ENCODE measurements around the gene ADPRHL1. TPM values are rescaled to one million over a fixed set of nuclear protein-coding genes. Genes with fewer than 3 reads are reported as not detected.

ADPRHL1 gene
- total and polyA plus RNA-seq, 7 donors: 186 to 776 (median 294) TPM

DNA sequence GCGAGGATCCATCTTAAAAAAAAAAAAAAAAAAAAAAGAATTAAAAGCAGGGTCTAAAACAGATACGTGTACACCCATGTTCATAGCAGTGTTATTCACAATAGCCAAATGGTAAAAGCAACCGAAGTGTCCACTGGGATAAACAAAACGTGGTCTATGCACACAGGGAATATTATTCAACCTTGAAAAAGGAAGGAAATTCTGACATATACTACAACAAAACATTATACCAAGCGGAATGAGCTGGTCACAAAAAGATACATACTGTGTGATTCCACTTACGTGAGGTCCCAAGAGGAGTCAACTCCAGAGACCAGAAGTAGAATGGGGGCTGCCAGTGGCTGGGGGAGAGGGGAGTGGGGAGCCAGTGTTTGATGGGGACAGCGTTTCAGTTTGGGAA lies 14.7 kb upstream of the ADPRHL1 start:
- Histone ChIP-seq H3K9me3 (no peaks in the 10 kb centered on the region), H3K4me1 (no peaks in the 10 kb centered on the region), H3K4me3 (no peak overlapping the region), H3K27me3 (ENCODE audit: insufficient read depth in 3 of 3, low read length in 2 of 3) (no peaks in the 10 kb centered on the region), H3K27ac (no peak overlapping the region), H3K36me3 (ENCODE audit: insufficient read depth in 1 of 2, low read depth in 1 of 2) (peaks cover 0 to 35% of the 10 kb centered on the region in 2 donors)
- TF ChIP-seq, protein P1, sequence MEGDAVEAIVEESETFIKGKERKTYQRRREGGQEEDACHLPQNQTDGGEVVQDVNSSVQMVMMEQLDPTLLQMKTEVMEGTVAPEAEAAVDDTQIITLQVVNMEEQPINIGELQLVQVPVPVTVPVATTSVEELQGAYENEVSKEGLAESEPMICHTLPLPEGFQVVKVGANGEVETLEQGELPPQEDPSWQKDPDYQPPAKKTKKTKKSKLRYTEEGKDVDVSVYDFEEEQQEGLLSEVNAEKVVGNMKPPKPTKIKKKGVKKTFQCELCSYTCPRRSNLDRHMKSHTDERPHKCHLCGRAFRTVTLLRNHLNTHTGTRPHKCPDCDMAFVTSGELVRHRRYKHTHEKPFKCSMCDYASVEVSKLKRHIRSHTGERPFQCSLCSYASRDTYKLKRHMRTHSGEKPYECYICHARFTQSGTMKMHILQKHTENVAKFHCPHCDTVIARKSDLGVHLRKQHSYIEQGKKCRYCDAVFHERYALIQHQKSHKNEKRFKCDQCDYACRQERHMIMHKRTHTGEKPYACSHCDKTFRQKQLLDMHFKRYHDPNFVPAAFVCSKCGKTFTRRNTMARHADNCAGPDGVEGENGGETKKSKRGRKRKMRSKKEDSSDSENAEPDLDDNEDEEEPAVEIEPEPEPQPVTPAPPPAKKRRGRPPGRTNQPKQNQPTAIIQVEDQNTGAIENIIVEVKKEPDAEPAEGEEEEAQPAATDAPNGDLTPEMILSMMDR (IDR thresholded peaks at IDR 0.05): no peak
- 89 to 94% (median 90%) methylated on average over 7 of the region's 7 CpGs for WGBS, 3 donors
- ATAC-seq: no peak
- no peak for DNase-seq
- intact Hi-C loops (cut with DNase I): no loop called here

DNA sequence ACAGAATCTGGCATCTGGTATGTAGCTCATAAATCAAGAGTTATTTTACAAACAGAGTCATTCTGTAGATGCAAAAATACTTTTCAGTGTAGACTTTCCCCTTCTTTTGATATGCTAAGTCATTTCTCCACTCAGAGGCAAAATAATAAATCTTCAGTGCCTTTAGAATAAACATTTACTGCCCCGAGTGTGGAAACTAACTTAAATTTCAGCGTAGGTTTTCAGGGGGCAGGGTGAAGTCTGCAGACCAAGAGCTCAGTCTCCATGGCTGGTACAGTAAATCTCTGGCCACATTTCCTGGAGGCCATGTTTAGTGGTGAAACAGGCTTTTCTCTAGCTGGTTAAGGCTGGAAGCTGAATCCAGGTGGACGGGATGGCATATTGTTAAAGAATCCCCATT lies 13.1 kb upstream of the ADPRHL1 start:
- TF ChIP-seq, protein P1 (IDR thresholded peaks at IDR 0.05): no peak
- DNase-seq (no peak), ATAC-seq (no peak)
- WGBS, 3 donors: 87 to 95% (median 91%) methylated on average over 3 of the region's 3 CpGs
- Histone ChIP-seq H3K9me3 (no peaks in the 10 kb centered on the region), H3K36me3 (ENCODE audit: insufficient read depth in 1 of 2, low read depth in 1 of 2) (peaks cover 0 to 36% of the 10 kb centered on the region in 2 donors), H3K27ac (no peak overlapping the region), H3K4me3 (no peak overlapping the region), H3K4me1 (no peaks in the 10 kb centered on the region), H3K27me3 (ENCODE audit: insufficient read depth in 3 of 3, low read length in 2 of 3) (no peaks in the 10 kb centered on the region)
- intact Hi-C loops (cut with DNase I): no loop called here

DNA sequence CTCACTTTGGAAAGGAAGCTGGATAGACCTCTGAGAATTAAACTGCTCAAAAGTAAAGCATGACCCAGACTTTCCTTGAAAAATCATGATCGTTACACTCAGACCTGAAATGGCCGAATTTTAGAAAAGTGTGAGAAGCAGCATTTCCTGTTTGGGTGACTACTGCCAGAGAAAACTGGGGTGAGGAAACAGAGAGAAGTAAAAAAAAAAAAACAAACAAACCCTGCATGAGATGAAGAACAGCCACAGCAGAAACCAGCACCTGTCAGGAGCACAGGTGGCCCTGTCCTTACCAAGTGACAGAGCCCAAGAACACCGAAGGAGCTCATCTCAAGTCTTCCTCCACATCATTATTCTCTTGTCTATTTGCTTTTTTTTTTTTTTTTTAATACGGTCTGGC lies 12.0 kb upstream of the ADPRHL1 start:
- Histone ChIP-seq H3K4me1 (no peaks in the 10 kb centered on the region), H3K36me3 (ENCODE audit: insufficient read depth in 1 of 2, low read depth in 1 of 2) (peaks cover under 1 to 44% of the 10 kb centered on the region in 2 donors), H3K9me3 (no peaks in the 10 kb centered on the region), H3K4me3 (no peak overlapping the region), H3K27ac (no peak overlapping the region), H3K27me3 (ENCODE audit: insufficient read depth in 3 of 3, low read length in 2 of 3) (no peaks in the 10 kb centered on the region)
- TF ChIP-seq, protein P1 (IDR thresholded peaks at IDR 0.05): no peak
- 62 to 74% (median 72%) methylated on average over 4 of the region's 4 CpGs for WGBS, 3 donors
- intact Hi-C loops (cut with DNase I): no loop called here
- DNase-seq (no peak), ATAC-seq (no peak)

DNA sequence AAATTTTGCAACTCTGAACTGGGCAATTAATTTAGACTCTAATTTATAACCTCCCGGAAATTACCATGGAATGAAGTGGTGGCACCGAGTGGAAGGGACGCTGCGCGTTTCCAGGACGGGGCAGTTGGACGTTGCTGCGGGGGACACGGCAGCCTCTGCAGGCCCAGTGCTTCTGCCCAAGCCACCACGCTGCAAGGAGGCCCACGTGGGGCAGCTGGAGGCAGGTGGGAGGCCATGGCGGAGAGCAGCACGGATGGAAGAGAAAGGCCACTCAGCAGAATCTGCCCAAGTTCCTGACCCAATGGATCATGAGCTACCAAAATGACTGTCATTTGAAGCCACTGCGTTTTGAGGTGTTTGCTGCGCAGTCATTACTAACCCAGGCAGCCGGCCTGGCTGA lies 11.2 kb upstream of the ADPRHL1 start:
- 85 to 94% (median 86%) methylated on average over 16 of the region's 16 CpGs for WGBS, 3 donors
- intact Hi-C loops (cut with DNase I): no loop called here
- Histone ChIP-seq H3K4me3 (no peak overlapping the region), H3K27ac (no peak overlapping the region), H3K9me3 (no peaks in the 10 kb centered on the region), H3K4me1 (no peaks in the 10 kb centered on the region), H3K27me3 (ENCODE audit: insufficient read depth in 3 of 3, low read length in 2 of 3) (no peaks in the 10 kb centered on the region), H3K36me3 (ENCODE audit: insufficient read depth in 1 of 2, low read depth in 1 of 2) (peaks cover 4 to 52% of the 10 kb centered on the region in 2 donors)
- TF ChIP-seq, protein P1 (IDR thresholded peaks at IDR 0.05): no peak
- DNase-seq: no peak
- no peak for ATAC-seq

DNA sequence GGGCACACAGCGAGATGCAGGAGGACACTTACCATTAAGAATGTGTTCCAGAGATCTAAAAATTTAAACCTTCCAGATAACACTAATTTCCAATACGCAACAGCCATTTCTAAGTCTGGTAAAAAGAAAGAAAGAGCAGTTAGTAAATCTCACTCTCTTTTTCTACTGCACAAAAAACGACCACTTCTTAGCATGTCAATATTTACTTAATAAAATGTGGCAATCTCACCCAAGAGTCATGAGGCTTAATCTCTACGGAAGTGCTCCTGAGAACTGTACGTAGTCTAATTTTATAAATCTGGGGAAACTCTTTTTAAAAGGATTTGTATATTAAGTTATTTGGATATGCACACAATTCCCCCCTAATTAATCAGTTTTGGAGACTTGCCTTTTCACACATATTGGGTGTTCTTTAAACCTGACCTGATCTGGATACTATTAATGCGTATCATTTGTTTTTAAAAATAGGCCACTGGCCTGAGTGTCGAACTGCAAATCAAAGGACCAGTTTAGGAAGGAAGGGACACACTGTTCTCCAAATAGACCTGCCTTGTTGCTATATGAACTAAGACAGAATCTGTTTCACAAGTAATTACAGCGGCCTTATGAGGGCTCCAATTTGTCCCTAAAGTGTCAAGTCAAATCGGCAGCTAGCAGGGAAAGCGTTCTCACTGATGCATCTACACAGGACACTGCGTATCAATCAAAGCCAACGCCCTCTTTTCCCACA lies 7.9 kb upstream of the ADPRHL1 start:
- TF ChIP-seq, protein P1 (IDR thresholded peaks at IDR 0.05): no peak
- peak in 2 of 4 donors; percentile 44 to 81 for ATAC-seq
- intact Hi-C loops (cut with DNase I): no loop called here
- H3K9me3 ChIP-seq: no peaks in the 10 kb centered on the region
- no peak for DNase-seq
- no peaks in the 10 kb centered on the region for H3K4me1 ChIP-seq
- H3K4me3 ChIP-seq: no peak overlapping the region
- no peak overlapping the region for H3K27ac ChIP-seq
- no peaks in the 10 kb centered on the region for H3K27me3 ChIP-seq (ENCODE audit: insufficient read depth in 3 of 3, low read length in 2 of 3)
- H3K36me3 ChIP-seq (ENCODE audit: insufficient read depth in 1 of 2, low read depth in 1 of 2): peaks cover 8 to 72% of the 10 kb centered on the region in 2 donors
- 59 to 93% (median 86%) methylated on average over 12 of the region's 12 CpGs for WGBS, 3 donors

All from psoas muscle (tissue), 8 donors.